ENCODE data around the gene CERS6. TPM values are rescaled to one million over a fixed set of nuclear protein-coding genes. Genes with fewer than 3 reads are reported as not detected.

The CERS6 gene
- total RNA-seq, 1 donor from 2014 or later: 55.3 TPM

DNA sequence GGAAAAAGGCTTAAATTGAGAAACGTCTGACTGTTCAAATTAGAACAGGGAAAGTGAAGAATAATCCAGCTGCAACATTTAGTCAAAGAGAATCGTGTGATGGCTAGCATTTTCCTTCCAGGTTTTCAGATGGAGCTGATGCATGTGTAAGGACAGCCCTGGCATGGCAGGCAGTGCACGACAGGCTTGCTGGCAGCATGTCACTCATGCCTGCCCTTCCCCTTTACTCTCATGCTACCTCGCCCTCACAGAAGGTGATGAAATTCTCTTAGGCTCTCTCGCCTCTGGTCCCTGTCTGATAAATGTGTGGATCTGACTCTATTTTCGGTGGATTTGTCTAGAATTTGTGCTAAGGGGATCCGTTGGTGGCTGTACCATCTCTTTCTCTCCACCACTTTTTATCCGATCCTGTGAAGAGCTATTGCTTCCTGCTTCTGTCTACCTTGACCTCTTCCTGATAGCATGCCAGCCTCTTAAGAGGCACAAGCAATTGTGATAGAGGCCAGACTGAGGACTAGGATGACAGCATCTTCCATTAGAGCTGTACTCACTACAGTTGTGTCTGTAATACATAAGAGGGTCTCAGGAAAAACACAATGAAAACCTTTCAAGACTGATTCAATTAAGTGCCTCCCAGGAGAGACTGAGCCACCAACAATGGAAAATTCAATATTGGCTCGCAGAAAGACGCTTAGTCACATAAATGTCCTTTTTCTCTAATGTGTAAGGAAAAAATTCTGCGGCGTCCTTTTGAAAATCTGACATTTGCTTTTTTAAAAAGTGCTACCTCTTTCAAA is 280.8 kb downstream of the CERS6 start:
- Histone ChIP-seq H3K27me3 (ENCODE audit: control insufficient read depth, insufficient read depth, low read length) (no peaks in the 10 kb centered on the region), H3K4me3 (ENCODE audit: low read depth, low read length) (no peak overlapping the region), H3K36me3 (ENCODE audit: control insufficient read depth, insufficient read depth, low read length) (no peaks in the 10 kb centered on the region)
- TF ChIP-seq, protein P1, sequence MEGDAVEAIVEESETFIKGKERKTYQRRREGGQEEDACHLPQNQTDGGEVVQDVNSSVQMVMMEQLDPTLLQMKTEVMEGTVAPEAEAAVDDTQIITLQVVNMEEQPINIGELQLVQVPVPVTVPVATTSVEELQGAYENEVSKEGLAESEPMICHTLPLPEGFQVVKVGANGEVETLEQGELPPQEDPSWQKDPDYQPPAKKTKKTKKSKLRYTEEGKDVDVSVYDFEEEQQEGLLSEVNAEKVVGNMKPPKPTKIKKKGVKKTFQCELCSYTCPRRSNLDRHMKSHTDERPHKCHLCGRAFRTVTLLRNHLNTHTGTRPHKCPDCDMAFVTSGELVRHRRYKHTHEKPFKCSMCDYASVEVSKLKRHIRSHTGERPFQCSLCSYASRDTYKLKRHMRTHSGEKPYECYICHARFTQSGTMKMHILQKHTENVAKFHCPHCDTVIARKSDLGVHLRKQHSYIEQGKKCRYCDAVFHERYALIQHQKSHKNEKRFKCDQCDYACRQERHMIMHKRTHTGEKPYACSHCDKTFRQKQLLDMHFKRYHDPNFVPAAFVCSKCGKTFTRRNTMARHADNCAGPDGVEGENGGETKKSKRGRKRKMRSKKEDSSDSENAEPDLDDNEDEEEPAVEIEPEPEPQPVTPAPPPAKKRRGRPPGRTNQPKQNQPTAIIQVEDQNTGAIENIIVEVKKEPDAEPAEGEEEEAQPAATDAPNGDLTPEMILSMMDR (IDR thresholded peaks at IDR 0.05; ENCODE audit: insufficient read depth, low read length, severe bottlenecking): no peak
- DNase-seq (ENCODE audit: low read depth) (no peak), FAIRE-seq (peak; percentile 70)

- H3K4me3 ChIP-seq (ENCODE audit: low read depth, low read length): no peak overlapping the region
- no peaks in the 10 kb centered on the region for H3K27me3 ChIP-seq (ENCODE audit: control insufficient read depth, insufficient read depth, low read length)
- H3K36me3 ChIP-seq (ENCODE audit: control insufficient read depth, insufficient read depth, low read length): no peaks in the 10 kb centered on the region
- TF ChIP-seq, protein P1 (IDR thresholded peaks at IDR 0.05; ENCODE audit: insufficient read depth, low read length, severe bottlenecking): no peak
- no peak for FAIRE-seq
- peak; percentile 75 for DNase-seq (ENCODE audit: low read depth)
These were observed 282.0 kb downstream of the CERS6 start for GRCh38 chr2:168738062-168738461.

DNA sequence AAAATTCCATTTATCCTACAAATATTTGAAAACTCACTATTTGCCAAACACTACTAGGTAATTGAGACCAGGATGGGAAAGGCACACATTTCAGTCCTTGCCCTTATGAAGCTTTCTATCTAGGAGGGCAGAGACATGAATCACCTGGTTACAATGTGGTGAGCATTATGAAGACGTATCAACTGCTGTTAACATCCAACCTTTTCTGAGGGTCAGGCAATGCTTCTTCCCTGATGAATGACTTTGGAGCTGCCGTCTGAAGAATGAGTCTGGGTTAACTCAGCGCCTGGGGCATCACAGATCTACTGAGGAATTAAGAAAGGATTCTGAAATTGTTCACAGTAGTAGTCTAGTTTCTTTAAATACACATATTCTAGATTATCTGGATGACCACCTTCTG is 284.3 kb downstream of the CERS6 start:
- H3K4me3 ChIP-seq (ENCODE audit: low read depth, low read length): no peak overlapping the region

DNA sequence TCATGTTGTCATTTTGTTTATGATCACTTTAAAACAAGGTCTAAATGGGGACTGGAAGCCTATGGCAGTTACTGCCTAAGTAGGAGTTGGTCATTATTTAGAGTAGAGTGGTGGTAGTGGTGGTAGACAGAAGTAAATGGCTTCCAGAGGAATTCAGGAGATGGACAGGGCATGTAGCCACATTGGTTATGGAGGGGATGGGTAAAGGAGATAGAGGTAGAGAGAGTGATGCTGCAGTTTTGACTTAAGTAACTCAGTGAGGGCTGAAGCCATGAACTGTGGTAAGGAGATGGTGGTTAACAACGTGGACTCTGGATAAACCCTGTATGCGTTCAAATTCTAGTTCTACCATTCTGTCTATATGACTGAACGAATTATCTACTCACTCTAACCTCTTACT is 284.7 kb downstream of the CERS6 start:
- FAIRE-seq (no peak), DNase-seq (ENCODE audit: low read depth) (no peak)
- no peak overlapping the region for H3K4me3 ChIP-seq (ENCODE audit: low read depth, low read length)
- H3K36me3 ChIP-seq (ENCODE audit: control insufficient read depth, insufficient read depth, low read length): no peaks in the 10 kb centered on the region
- H3K27me3 ChIP-seq (ENCODE audit: control insufficient read depth, insufficient read depth, low read length): no peaks in the 10 kb centered on the region
- TF ChIP-seq, protein P1 (IDR thresholded peaks at IDR 0.05; ENCODE audit: insufficient read depth, low read length, severe bottlenecking): no peak

More for the DNA sequence above, 284.3 kb downstream of the CERS6 start:
- Histone ChIP-seq H3K27me3 (ENCODE audit: control insufficient read depth, insufficient read depth, low read length) (no peaks in the 10 kb centered on the region), H3K36me3 (ENCODE audit: control insufficient read depth, insufficient read depth, low read length) (no peaks in the 10 kb centered on the region)
- TF ChIP-seq, protein P1 (IDR thresholded peaks at IDR 0.05; ENCODE audit: insufficient read depth, low read length, severe bottlenecking): no peak
- DNase-seq (ENCODE audit: low read depth) (no peak), FAIRE-seq (no peak)

GRCh38 chr2:168742258-168742932 is 286.3 kb downstream of the CERS6 start:
- no peak overlapping the region for H3K4me3 ChIP-seq (ENCODE audit: low read depth, low read length)
- H3K27me3 ChIP-seq (ENCODE audit: control insufficient read depth, insufficient read depth, low read length): no peaks in the 10 kb centered on the region
- DNase-seq (ENCODE audit: low read depth): no peak
- TF ChIP-seq, protein P1 (IDR thresholded peaks at IDR 0.05; ENCODE audit: insufficient read depth, low read length, severe bottlenecking): no peak
- H3K36me3 ChIP-seq (ENCODE audit: control insufficient read depth, insufficient read depth, low read length): no peaks in the 10 kb centered on the region
- no peak for FAIRE-seq

All from bronchial epithelial cell (primary cell).